ENCODE data around the gene DRD2. TPM values are rescaled to one million over a fixed set of nuclear protein-coding genes. Genes with fewer than 3 reads are reported as not detected.

Gene DRD2
- total and polyA plus RNA-seq, 2 of the 13 experiments (the other 11 are each of a cell fraction or from before 2014, with no cell fraction given) = not detected

- H3K9ac ChIP-seq (ENCODE audit: insufficient read depth, low read depth, low read length) = no peak overlapping the region
- POLR2A ChIA-PET = no interaction called here
- H3K4me3 ChIP-seq (replicated peaks in 1 of 3; ENCODE audit: insufficient read depth in 1 of 3, low read depth in 2 of 3, low read length in 3 of 3) = no peak overlapping the region
- H2AFZ ChIP-seq (ENCODE audit: low read length) = no peak overlapping the region
- H4K20me1 ChIP-seq (ENCODE audit: insufficient read depth, low read length) = no peaks in the 10 kb centered on the region
- H3K9me3 ChIP-seq (ENCODE audit: low read length) = no peaks in the 10 kb centered on the region
- H3K79me2 ChIP-seq (ENCODE audit: insufficient read depth, low read length) = no peaks in the 10 kb centered on the region
- BruUV-seq (replicated peaks) = no TSS peak
- DNase-seq (ENCODE audit: low spot score) (no peak), FAIRE-seq (no peak), ATAC-seq (no peak)
- in situ Hi-C loops (cut with HindIII; ENCODE audit: extremely low pct_ligation_motif_present, low pct_unique_long_range_greater_than_20kb) (loop anchor here (10.0 kb wide), 1 partner anchor 61 kb away; no protein-coding TSS in a partner anchor), intact Hi-C loops (cut with micrococcal nuclease; ENCODE audit: unreplicated experiment) (no loop called here)
- H3K27me3 ChIP-seq (ENCODE audit: control insufficient read depth in 1 of 2, insufficient read depth in 2 of 2, low read length in 2 of 2) = peaks cover 9 to 35% of the 10 kb centered on the region in 2 experiments; a peak in 2 of 5 replicates
- H3K27ac ChIP-seq (ENCODE audit: extremely low read length, insufficient read depth, low read length) = no peak overlapping the region
- H3K4me1 ChIP-seq (ENCODE audit: insufficient read depth, low read length) = no peaks in the 10 kb centered on the region
- TF ChIP-seq ZNF652 (CRISPR knock-in tag; IDR thresholded peaks at IDR 0.05; ENCODE audit: borderline replicate concordance, low read depth) (no peak), PATZ1 (CRISPR knock-in tag; IDR thresholded peaks at IDR 0.05) (no peak), THAP11 (CRISPR knock-in tag; IDR thresholded peaks at IDR 0.05) (no peak), ONECUT2 (CRISPR knock-in tag; IDR thresholded peaks at IDR 0.05) (no peak), RARA (CRISPR knock-in tag; IDR thresholded peaks at IDR 0.05) (no peak), ZNF225 (CRISPR knock-in tag; IDR thresholded peaks at IDR 0.05) (no peak), REL (CRISPR knock-in tag; conservative IDR thresholded peaks at IDR 0.05) (no peak), ZSCAN22 (CRISPR knock-in tag; IDR thresholded peaks at IDR 0.05) (no peak), SMAD3 (CRISPR knock-in tag; IDR thresholded peaks at IDR 0.05) (no peak), ISX (CRISPR knock-in tag; conservative IDR thresholded peaks at IDR 0.05) (no peak), ZNF891 (CRISPR knock-in tag; IDR thresholded peaks at IDR 0.05) (no peak)
- no peak overlapping the region for H3K4me2 ChIP-seq (ENCODE audit: low read depth, low read length)
- H3K36me3 ChIP-seq (replicated peaks in 1 of 2; ENCODE audit: control insufficient read depth in 1 of 2, insufficient read depth in 2 of 2, low read length in 2 of 2) = no peaks in the 10 kb centered on the region
- CTCF ChIA-PET (ENCODE audit: low intra/inter-chr PET ratio, low total read pairs) = no interaction called here
- 25% methylated on average over 4 of the region's 7 CpGs for WGBS (ENCODE audit: low lambda C conversion rate)
Observed at GRCh38 chr11:113405724-113406478, 69.3 kb downstream of the DRD2 start.
